HepG2 (cell line): ENCODE data around the gene SLC23A2. TPM values are rescaled to one million over a fixed set of nuclear protein-coding genes. Genes with fewer than 3 reads are reported as not detected.

Source experiments
- ADNP ChIP-seq: sonication (generic); formaldehyde crosslinking; IDR thresholded peaks from 2 replicates; pipeline ENCODE4 v1.4.0; 2020; ENCODE audit warnings: missing genetic modification reagents
- BRCA1 ChIP-seq: sonication (generic); formaldehyde crosslinking; IDR thresholded peaks from 2 replicates; pipeline ENCODE4 v1.4.0; 2020; ENCODE audit warnings: missing genetic modification reagents
- CENPX ChIP-seq: sonication (generic); formaldehyde crosslinking; IDR thresholded peaks from 2 replicates; pipeline ENCODE4 v1.9.0; 2021; ENCODE audit warnings: mild to moderate bottlenecking, missing genetic modification reagents, moderate library complexity
- ELF4 ChIP-seq: sonication (generic); formaldehyde crosslinking; IDR thresholded peaks from 2 replicates; pipeline ENCODE4 v1.5.0; 2020; ENCODE audit warnings: missing genetic modification reagents, mild to moderate bottlenecking, moderate library complexity, borderline replicate concordance
- FOXK2 ChIP-seq: fragments of 450-650 bp; IDR thresholded peaks from 2 replicates; pipeline ENCODE4 v1.6.1; 2016
- KLF9 ChIP-seq: IDR thresholded peaks from 2 replicates; pipeline ENCODE4 v1.6.1; 2016; ENCODE audit warnings: low read depth
- LRRFIP1 ChIP-seq: sonication (generic); formaldehyde crosslinking; conservative IDR thresholded peaks from 2 replicates; pipeline ENCODE4 v1.4.0; 2020; ENCODE audit warnings: missing genetic modification reagents
- MAFK ChIP-seq, 2 experiments: IDR thresholded peaks in 1 of 2; conservative IDR thresholded peaks in 1 of 2; 2 replicates each; pipeline ENCODE4 v1.6.1; 2011; ENCODE audit warnings: improper control_type of control experiment in 2 of 2, low read length in 2 of 2
- MED13 ChIP-seq: sonication (generic); formaldehyde crosslinking; IDR thresholded peaks from 2 replicates; pipeline ENCODE4 v1.5.0; 2020; ENCODE audit warnings: missing genetic modification reagents
- MXI1 ChIP-seq: IDR thresholded peaks from 3 replicates; pipeline ENCODE4 v1.6.1; 2012; ENCODE audit warnings: low read depth, low read length, inconsistent platforms, borderline replicate concordance
- SAFB2 ChIP-seq: sonication (generic); formaldehyde crosslinking; IDR thresholded peaks from 2 replicates; pipeline ENCODE4 v1.5.1; 2020; ENCODE audit warnings: missing genetic modification reagents, low read depth, mild to moderate bottlenecking, borderline replicate concordance
- SP5 ChIP-seq: IDR thresholded peaks from 2 replicates; pipeline ENCODE4 v1.6.1; 2016; ENCODE audit warnings: low read depth, borderline replicate concordance
- THRA ChIP-seq: sonication (generic); formaldehyde crosslinking; IDR thresholded peaks from 2 replicates; pipeline ENCODE4 v1.4.0; 2020; ENCODE audit warnings: missing genetic modification reagents, borderline replicate concordance
- THYN1 ChIP-seq: sonication (generic); formaldehyde crosslinking; IDR thresholded peaks from 2 replicates; pipeline ENCODE4 v1.8.1; 2023; ENCODE audit warnings: low read depth, mild to moderate bottlenecking, moderate library complexity, missing genetic modification reagents, borderline replicate concordance
- ZBTB21 ChIP-seq: sonication (generic); formaldehyde crosslinking; IDR thresholded peaks from 2 replicates; pipeline ENCODE4 v1.4.0; 2020; ENCODE audit warnings: missing genetic modification reagents
- ZC3H13 ChIP-seq: sonication (generic); formaldehyde crosslinking; IDR thresholded peaks from 2 replicates; pipeline ENCODE4 v1.8.1; 2023; ENCODE audit warnings: mild to moderate bottlenecking, missing genetic modification reagents, moderate library complexity
- ZC3H4 ChIP-seq: sonication (generic); formaldehyde crosslinking; IDR thresholded peaks from 2 replicates; pipeline ENCODE4 v1.4.0; 2020; ENCODE audit warnings: missing genetic modification reagents, borderline replicate concordance
- ZKSCAN5 ChIP-seq: sonication (generic); formaldehyde crosslinking; IDR thresholded peaks from 2 replicates; pipeline ENCODE4 v1.5.1; 2020; ENCODE audit warnings: mild to moderate bottlenecking, missing genetic modification reagents
- ZNF10 ChIP-seq: sonication (generic); formaldehyde crosslinking; IDR thresholded peaks from 2 replicates; pipeline ENCODE4 v1.4.0; 2020; ENCODE audit warnings: mild to moderate bottlenecking, low read depth, missing genetic modification reagents, borderline replicate concordance
- ZNF180 ChIP-seq: sonication (generic); formaldehyde crosslinking; IDR thresholded peaks from 2 replicates; pipeline ENCODE4 v1.4.0; 2020; ENCODE audit warnings: low read depth, missing genetic modification reagents, borderline replicate concordance
- ZNF263 ChIP-seq: sonication (generic); formaldehyde crosslinking; IDR thresholded peaks from 2 replicates; pipeline ENCODE4 v1.4.0; 2020; ENCODE audit warnings: missing genetic modification reagents
- ZNF383 ChIP-seq: sonication (generic); formaldehyde crosslinking; IDR thresholded peaks from 2 replicates; pipeline ENCODE4 v1.4.0; 2020; ENCODE audit warnings: missing genetic modification reagents, mild to moderate bottlenecking, borderline replicate concordance
- ZNF556 ChIP-seq: sonication (generic); formaldehyde crosslinking; IDR thresholded peaks from 2 replicates; pipeline ENCODE4 v1.4.0; 2020; ENCODE audit warnings: mild to moderate bottlenecking, missing genetic modification reagents, borderline replicate concordance
- ZNF558 ChIP-seq: sonication (generic); formaldehyde crosslinking; IDR thresholded peaks from 2 replicates; pipeline ENCODE4 v1.9.0; 2022; ENCODE audit warnings: mild to moderate bottlenecking, missing genetic modification reagents, borderline replicate concordance
- ZNF563 ChIP-seq: sonication (generic); formaldehyde crosslinking; IDR thresholded peaks from 2 replicates; pipeline ENCODE4 v1.8.0; 2022; ENCODE audit warnings: mild to moderate bottlenecking, moderate library complexity, missing genetic modification reagents
- ZNF737 ChIP-seq: sonication (generic); formaldehyde crosslinking; IDR thresholded peaks from 2 replicates; pipeline ENCODE4 v1.5.0; 2020; ENCODE audit warnings: missing genetic modification reagents, mild to moderate bottlenecking, borderline replicate concordance
- ZNF746 ChIP-seq: sonication (generic); formaldehyde crosslinking; IDR thresholded peaks from 2 replicates; pipeline ENCODE4 v1.8.0; 2022; ENCODE audit warnings: mild to moderate bottlenecking, missing genetic modification reagents
- ZSCAN21 ChIP-seq: sonication (generic); formaldehyde crosslinking; IDR thresholded peaks from 2 replicates; pipeline ENCODE4 v1.8.0; 2022; ENCODE audit warnings: mild to moderate bottlenecking, missing genetic modification reagents, moderate library complexity, borderline replicate concordance
- polyA plus RNA-seq, 8 experiments: library from polyadenylated mRNA; depleted of rRNA in 3 of 8; stranded (reverse) in 7 of 8; unstranded in 1 of 8; fragments of >200 nt; fragmentation: Illumina TruSeq in 4 of 8; extraction: Trizol in 4 of 8; gene quantifications; 2 replicates each; pipeline versions ENCODE4 v1.2.1 to v1.2.3, GENCODE V29; 2011 to 2016; ENCODE audit warnings: low read depth in 4 of 8, missing spikeins in 1 of 8, mixed read lengths in 1 of 8; ENCODE audit not compliant: insufficient read depth in 1 of 8
- total RNA-seq, 5 experiments: library from RNA; depleted of rRNA; stranded (reverse); fragments of >200 nt; fragmentation: Illumina TruSeq; extraction: Trizol; gene quantifications; 2 replicates each; pipeline ENCODE4 v1.2.3, GENCODE V29; 2016; ENCODE audit warnings: low read depth in 1 of 5

The SLC23A2 gene
- total and polyA plus RNA-seq, 2 of the 13 experiments (the other 11 are each of a cell fraction or from before 2014, with no cell fraction given), result 42.2 to 51.2 TPM

GRCh38 chr20:5000263-5001173 is 792 bp downstream of the SLC23A2 start (continued):
- TF ChIP-seq SP5 (no peak), LRRFIP1 (CRISPR knock-in tag) (no peak), ZKSCAN5 (CRISPR knock-in tag) (no peak), ZSCAN21 (no peak; the same call in 1 of the 2 replicates), ZNF558 (CRISPR knock-in tag) (no peak), THYN1 (CRISPR knock-in tag) (no peak), ZNF556 (no peak), ELF4 (CRISPR knock-in tag) (peak; percentile 75), MXI1 (peak; percentile 30; the same call in 1 of the 3 replicates), FOXK2 (no peak), ZBTB21 (CRISPR knock-in tag) (no peak; the same call in 1 of the 2 replicates), ZC3H13 (CRISPR knock-in tag) (no peak), ZNF263 (CRISPR knock-in tag) (0 out of 2 replicates have a peak, but pooled peaks have one; percentile 28), ZNF563 (CRISPR knock-in tag) (peak; percentile 49), BRCA1 (CRISPR knock-in tag) (no peak), MAFK (conservative IDR thresholded peaks at IDR 0.05 in 1 of 2, IDR thresholded peaks at IDR 0.05 in 1 of 2; ENCODE audit: low read length in 2 of 2) (no peak), ZNF180 (CRISPR knock-in tag) (no peak), ZNF383 (CRISPR knock-in tag) (no peak), ZNF737 (no peak), ZNF10 (no peak), MED13 (CRISPR knock-in tag) (no peak), ZNF746 (CRISPR knock-in tag) (peak; percentile 54; the same call in 1 of the 2 replicates), KLF9 (CRISPR knock-in tag) (no peak), CENPX (no peak), ZC3H4 (CRISPR knock-in tag) (no peak), SAFB2 (CRISPR knock-in tag) (peak; percentile 68; the same call in 1 of the 2 replicates), THRA (CRISPR knock-in tag) (peak; percentile 99; the same call in 1 of the 2 replicates), ADNP (CRISPR knock-in tag) (no peak)
